Mesodermal cell (in vitro differentiated cells): ENCODE measurements around the gene ZNF236.
"Not testable (repeated sequence)": the region's sequence is repeated elsewhere in the genome, so short reads cannot be mapped to it uniquely, and the experiment has no call there.

ENCODE experiments used
- H3K27ac ChIP-seq: 2 replicates; pipeline ENCODE4 v1.7.0; 2013; ENCODE audit warnings: mild to moderate bottlenecking, low read depth, low read length, moderate library complexity; ENCODE audit not compliant: severe bottlenecking
- H3K36me3 ChIP-seq: 2 replicates; pipeline ENCODE4 v1.7.1; 2013; ENCODE audit warnings: mild to moderate bottlenecking, low read length, moderate library complexity; ENCODE audit not compliant: control insufficient read depth, insufficient read depth
- H3K4me1 ChIP-seq: one replicate; pipeline ENCODE4 v1.7.1; 2013; ENCODE audit warnings: mild to moderate bottlenecking, low read length; ENCODE audit not compliant: insufficient read depth, control insufficient read depth, poor library complexity, severe bottlenecking
- H3K4me3 ChIP-seq: 2 replicates; pipeline ENCODE4 v1.7.0; 2013; ENCODE audit warnings: low read length, control low read depth, mild to moderate bottlenecking; ENCODE audit not compliant: insufficient read depth, poor library complexity, severe bottlenecking; ENCODE audit errors: extremely low read depth
- H3K9me3 ChIP-seq: 2 replicates; pipeline ENCODE4 v1.7.1; 2013; ENCODE audit warnings: mild to moderate bottlenecking, low read length, moderate library complexity; ENCODE audit not compliant: control insufficient read depth
- WGBS, 2 experiments: methylation state at CpG; one replicate each; pipeline ENCODE4 v1.1.5; 2013; ENCODE audit warnings: missing lambda C conversion rate in 2 of 2; ENCODE audit not compliant: insufficient coverage in 2 of 2; 5-methylcytosine and 5-hydroxymethylcytosine counted together

Gene ZNF236

DNA sequence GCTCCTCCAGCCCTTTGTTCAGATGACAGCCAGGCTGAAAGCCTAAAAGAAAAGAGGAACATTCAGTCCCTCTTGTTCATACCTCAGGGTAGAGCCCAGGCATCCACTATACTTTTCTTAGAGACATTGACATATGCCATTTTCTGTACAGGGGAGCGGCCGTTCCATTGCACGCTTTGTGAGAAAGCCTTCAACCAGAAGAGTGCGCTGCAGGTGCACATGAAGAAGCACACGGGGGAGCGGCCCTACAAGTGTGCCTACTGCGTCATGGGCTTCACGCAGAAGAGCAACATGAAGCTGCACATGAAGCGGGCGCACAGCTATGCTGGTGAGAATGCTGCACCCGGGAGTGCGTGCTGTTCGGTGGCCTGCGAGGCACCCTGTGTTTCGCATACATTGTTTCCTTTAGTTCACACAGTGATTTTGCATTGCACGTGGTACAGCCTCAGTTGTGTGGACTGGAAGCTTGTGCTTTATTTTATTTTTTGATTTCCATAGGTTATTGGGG is 138.2 kb downstream of the ZNF236 start:
- 93 to 94% methylated on average over 15 to 16 of the region's 16 CpGs for WGBS, 2 experiments
- H3K4me1 ChIP-seq: no peaks in the 10 kb centered on the region
- H3K36me3 ChIP-seq: peaks cover 58% of the 10 kb centered on the region
- no peak overlapping the region for H3K27ac ChIP-seq
- no peak overlapping the region for H3K4me3 ChIP-seq
- H3K9me3 ChIP-seq: no peaks in the 10 kb centered on the region

DNA sequence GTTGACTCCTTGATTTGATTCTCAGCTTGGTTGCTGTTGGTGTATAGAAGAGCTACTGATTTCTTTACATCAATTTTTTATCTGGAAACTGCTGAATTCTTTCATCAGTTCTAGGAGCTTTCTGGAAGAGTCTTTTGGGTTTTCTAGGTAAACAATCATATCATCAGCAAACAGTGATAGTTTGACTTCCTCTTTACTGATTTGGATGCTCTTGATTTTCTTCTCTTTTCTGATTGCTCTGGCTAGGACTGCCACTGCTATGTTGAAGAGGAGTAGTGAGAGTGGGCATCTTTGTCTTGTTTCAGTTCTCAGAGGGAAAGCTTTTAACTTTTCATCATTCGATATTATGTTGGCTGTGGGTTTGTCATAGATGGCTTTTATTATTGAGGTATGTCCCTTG is 140.5 kb downstream of the ZNF236 start:
- Histone ChIP-seq H3K27ac (no peak overlapping the region), H3K9me3 (peaks cover 6% of the 10 kb centered on the region), H3K4me1 (no peaks in the 10 kb centered on the region), H3K36me3 (peaks cover 50% of the 10 kb centered on the region), H3K4me3 (no peak overlapping the region)
- WGBS, 2 experiments: 88 to 100% methylated on average over 1 of the region's 1 CpG

DNA sequence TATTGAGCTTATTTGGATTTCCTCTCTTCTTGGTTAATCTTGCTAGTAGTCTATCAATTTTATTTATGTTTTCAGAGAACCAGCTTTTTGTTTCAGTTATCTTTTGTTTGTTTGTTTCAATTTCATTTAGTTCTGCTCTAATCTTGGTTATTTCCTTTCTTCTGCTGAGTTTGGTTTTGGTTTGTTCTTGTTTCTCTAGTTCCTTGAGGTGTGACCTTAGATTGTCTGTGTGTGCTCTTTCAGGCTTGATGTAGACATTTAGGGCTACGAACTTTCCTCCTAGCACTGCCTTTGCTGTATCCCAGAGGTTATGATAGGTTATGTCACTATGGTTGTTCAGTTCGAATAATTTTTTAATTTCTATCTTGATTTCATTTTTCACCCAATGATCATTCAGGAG is 141.6 kb downstream of the ZNF236 start:
- no CpG with 5 or more reads among the region's 2 CpGs for WGBS, 2 experiments
- Histone ChIP-seq H3K9me3 (peaks cover 6% of the 10 kb centered on the region), H3K36me3 (peaks cover 49% of the 10 kb centered on the region), H3K4me3 (no peak overlapping the region), H3K27ac (no peak overlapping the region), H3K4me1 (no peaks in the 10 kb centered on the region)

DNA sequence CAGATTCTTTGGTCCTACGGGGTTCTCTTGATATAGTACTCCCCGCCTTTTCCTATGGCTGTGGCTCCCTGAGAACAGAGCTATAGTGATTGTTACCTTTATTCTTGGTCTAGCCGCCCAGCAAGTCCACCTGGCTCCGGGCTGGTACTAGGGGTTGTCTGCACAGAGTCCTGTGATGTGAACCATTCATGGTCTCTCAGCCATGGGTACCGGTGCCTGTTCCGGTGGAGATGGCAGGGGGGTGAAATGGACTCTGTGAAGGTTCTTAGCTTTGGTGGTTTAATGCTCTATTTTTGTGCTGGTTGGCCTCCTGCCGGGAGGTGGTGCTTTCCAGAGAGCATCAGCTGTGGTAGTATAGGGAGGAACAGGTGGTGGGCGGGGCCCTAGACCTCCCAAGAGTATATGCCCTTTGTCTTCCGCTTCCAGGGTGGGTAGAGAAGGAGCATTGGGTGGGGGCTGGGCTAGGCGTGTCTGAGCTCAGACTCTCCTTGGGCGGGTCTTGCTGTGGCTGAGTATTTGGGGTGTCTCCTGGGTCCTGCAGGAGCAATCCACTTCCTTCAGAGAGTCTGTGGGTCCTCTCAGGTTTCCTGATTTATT is 143.3 kb downstream of the ZNF236 start:
- not testable (repeated sequence) for H3K27ac ChIP-seq

DNA sequence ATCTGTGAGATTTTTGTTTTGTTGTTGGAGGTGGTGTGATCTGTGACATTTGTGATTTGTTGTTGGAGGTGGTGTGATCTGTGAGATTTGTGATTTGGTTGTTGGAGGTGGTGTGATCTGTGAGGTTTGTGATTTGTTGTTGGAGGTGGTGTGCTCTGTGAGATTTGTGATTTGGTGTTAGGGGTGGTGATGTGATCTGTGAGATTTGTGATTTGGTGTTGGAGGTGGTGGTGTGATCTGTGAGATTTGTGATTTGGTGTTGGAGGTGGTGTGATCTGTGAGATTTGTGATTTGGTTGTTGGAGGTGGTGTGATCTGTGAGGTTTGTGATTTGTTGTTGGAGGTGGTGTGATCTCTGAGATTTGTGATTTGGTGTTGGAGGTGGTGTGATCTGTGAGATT is 144.9 kb downstream of the ZNF236 start:
- H3K36me3 ChIP-seq: peaks cover 29% of the 10 kb centered on the region
- not testable (repeated sequence) for H3K9me3 ChIP-seq, H3K4me3 ChIP-seq, H3K4me1 ChIP-seq, H3K27ac ChIP-seq

More for the DNA sequence above, 143.3 kb downstream of the ZNF236 start:
- H3K4me3 ChIP-seq, H3K4me1 ChIP-seq, H3K9me3 ChIP-seq: not testable (repeated sequence)
- WGBS, 2 experiments: 91 to 94% methylated on average over 3 to 10 of the region's 11 CpGs
- peaks cover 43% of the 10 kb centered on the region for H3K36me3 ChIP-seq

DNA sequence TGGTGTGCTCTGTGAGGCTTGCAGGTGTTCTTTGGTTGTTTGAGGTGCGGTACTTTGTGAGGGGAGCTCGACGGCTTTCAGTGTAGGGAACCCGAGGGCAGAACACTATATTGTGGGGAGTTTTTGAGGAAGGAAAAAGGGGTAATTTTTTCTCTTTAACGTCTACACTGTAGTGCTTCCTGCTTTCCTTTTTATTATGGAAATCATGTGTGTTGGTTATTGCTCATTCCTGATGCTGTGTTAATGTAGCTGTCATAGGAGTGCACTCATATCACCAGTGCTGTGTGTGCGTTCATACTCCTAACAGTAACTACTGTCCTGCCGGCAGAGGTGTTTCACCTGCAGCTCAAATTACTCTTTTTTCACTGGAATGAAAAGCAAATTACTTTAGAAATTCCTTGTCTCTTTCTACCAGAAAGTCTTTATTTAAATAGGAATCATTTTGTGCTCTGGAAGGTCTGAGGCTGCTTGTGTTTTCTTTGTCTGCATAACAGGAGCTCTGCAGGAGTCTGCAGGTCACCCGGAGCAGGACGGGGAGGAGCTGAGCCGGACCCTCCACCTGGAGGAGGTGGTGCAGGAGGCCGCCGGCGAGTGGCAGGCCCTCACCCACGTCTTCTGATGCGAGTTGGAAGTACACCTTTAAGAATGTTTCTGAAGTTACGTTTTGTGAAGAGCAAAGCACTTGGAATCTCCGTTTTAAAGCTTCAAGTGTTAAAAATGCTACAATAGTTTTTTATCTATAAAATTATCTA is 145.5 kb downstream of the ZNF236 start:
- Histone ChIP-seq H3K9me3 (peaks cover 6% of the 10 kb centered on the region), H3K27ac (no peak overlapping the region), H3K36me3 (peaks cover 25% of the 10 kb centered on the region), H3K4me1 (no peaks in the 10 kb centered on the region), H3K4me3 (no peak overlapping the region)
- 37 to 39% methylated on average over 11 of the region's 17 CpGs for WGBS, 2 experiments

DNA sequence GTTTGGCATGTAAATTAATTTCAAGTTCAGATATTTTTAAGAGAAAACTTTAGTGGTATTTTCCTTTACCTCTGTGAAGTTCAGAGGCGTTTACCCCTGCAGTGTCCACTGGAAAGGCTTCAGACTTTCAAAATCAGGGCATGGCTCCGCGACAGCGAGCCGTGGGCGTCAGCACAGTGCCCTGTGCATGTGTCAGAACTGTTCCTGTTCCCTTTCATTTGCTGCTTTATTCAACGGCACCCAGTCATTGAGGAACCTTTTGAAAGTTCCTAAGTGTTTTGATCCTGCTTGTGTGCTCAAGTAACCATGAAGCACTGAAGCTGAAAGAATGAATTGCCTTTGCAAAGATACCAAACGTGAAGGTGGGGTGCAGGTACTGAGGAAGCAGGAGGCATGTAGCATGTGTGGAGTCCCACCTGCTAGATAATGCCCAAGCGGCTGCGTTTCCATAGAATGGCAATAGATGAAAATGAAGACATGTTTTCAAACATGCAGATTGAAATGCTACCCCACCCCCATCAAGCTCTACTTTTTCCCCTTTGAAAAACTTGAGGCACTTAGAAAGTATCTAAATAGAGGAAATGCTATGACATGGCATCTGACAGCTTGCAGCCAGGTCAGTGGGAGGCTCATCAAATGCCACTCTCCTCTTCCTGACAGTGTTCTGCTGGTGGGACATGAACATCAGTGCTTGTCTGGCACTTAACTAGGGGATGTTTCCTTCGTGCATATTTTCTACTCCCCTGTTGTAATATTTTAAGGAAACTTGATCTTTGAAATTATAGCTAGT is 148.6 kb downstream of the ZNF236 start:
- WGBS, 2 experiments: 88 to 89% methylated on average over 8 of the region's 11 CpGs

DNA sequence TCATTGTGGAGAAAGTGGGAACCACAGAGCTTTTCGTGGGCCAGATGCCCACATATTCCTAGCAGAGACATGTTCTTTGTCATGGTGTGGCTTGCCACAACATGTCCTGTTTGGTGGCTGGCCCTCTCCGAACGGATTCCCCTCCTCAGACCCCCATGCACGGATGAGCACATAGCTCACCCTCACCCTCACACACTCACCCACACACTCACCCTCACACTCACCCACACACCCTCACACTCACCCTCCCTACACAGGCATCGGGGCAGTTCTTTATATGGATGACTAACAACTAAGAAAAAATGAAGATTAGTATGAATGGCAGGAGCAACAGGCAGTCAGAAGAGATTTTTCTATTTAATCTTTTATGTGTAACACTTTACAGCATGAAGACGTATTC is 149.9 kb downstream of the ZNF236 start:
- Histone ChIP-seq H3K27ac (no peak overlapping the region), H3K36me3 (peaks cover 8% of the 10 kb centered on the region), H3K4me1 (no peaks in the 10 kb centered on the region), H3K4me3 (no peak overlapping the region), H3K9me3 (no peaks in the 10 kb centered on the region)
- WGBS, 2 experiments: 85 to 100% methylated on average over 1 to 2 of the region's 6 CpGs

More for the DNA sequence above, 148.6 kb downstream of the ZNF236 start:
- no peak overlapping the region for H3K27ac ChIP-seq
- peaks cover 15% of the 10 kb centered on the region for H3K36me3 ChIP-seq
- H3K9me3 ChIP-seq: peaks cover 6% of the 10 kb centered on the region
- H3K4me1 ChIP-seq: no peaks in the 10 kb centered on the region
- H3K4me3 ChIP-seq: no peak overlapping the region

DNA sequence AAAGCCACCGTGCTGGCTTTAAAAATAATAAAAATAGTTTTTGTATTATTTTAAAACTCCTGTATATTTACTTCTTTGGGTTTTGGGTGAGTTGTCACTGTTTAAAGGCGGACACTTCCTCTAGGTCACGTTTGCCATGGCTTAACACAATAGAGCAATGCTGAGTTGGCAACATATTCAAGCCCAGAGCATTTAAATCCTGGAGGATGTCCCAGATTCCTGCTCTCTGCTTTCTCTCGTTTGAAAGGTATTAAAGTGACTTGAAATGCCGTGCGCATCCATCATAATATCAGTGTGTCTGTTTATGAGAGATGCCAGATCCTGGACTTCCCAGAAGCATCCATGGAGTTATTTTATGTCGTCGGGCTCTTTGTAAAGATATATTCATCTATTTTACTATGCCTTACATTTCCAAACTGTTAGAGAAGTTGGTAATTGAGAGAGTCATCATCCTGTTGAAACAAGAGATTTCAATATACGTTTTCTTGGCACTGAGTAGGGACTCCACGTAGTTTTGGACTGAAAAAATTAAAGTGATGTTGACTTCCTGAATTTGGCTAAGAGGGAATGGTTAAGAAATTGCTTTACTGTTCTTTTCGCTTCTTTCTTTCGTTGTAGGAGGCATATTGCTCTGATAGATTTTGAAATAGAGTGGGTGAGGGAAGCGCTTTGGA is 150.6 kb downstream of the ZNF236 start:
- H3K9me3 ChIP-seq: no peaks in the 10 kb centered on the region
- no peaks in the 10 kb centered on the region for H3K4me1 ChIP-seq
- peaks cover 7% of the 10 kb centered on the region for H3K36me3 ChIP-seq
- H3K4me3 ChIP-seq: no peak overlapping the region
- 93 to 95% methylated on average over 10 of the region's 13 CpGs for WGBS, 2 experiments
- no peak overlapping the region for H3K27ac ChIP-seq

DNA sequence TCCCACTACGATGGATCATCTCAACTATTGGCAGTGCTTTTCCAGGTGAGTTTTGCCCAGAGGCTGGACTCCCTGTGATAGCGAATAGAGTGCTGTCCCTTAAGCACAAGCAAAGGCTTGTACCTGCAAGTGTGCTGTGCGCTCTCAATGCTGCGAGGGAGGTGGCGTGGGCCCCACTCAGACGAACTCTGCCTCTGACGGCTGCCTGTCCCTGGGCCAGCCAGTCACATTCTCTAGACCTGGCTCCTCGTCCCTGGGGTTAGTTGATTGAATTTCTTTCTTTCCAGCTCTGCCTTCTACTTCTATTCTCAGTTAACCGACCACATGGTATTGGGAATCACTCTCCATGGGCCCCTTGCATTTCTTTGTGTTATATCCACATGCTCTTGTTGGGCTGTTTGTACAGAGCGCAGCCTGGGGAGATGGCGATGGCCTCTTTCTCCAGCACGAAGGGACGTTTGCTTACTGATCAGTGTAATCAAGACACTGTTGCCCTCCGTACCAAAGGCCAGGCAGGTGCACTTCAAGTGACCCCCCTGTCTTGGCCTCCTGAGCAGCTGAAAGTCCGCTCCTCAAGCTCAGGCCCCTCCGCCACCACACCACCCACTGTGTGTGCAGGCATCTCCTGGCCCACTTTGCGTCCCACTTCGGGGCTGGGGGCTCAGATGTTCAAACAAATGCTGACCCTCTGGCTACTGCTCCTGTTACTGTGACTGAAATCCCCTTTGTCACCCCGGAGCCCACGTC is 151.3 kb downstream of the ZNF236 start:
- peaks cover 5% of the 10 kb centered on the region for H3K36me3 ChIP-seq
- WGBS, 2 experiments: 94% methylated on average over 20 of the region's 20 CpGs
- H3K4me1 ChIP-seq: no peaks in the 10 kb centered on the region
- no peak overlapping the region for H3K27ac ChIP-seq
- no peak overlapping the region for H3K4me3 ChIP-seq
- H3K9me3 ChIP-seq: no peaks in the 10 kb centered on the region
